KOPT-K1 (cell line): ENCODE measurements around the gene ORM1.

Experiments
- H3K27ac ChIP-seq: fragments of 200-600 bp; sonication (generic); 2 replicates; pipeline ENCODE4 v1.5.1; 2016; ENCODE audit warnings: antibody characterized with exemption, mild to moderate bottlenecking, low read depth, low read length; ENCODE audit not compliant: poor library complexity, severe bottlenecking
- H3K36me3 ChIP-seq: fragments of 200-600 bp; sonication (generic); 2 replicates; pipeline ENCODE4 v1.5.1; 2017; ENCODE audit warnings: antibody characterized with exemption, mild to moderate bottlenecking, low read length, moderate library complexity; ENCODE audit not compliant: insufficient read depth
- H3K9me3 ChIP-seq: fragments of 200-600 bp; sonication (generic); 2 replicates; pipeline ENCODE4 v1.5.1; 2017; ENCODE audit warnings: antibody characterized with exemption, low read length, mild to moderate bottlenecking; ENCODE audit not compliant: insufficient read depth, poor library complexity, severe bottlenecking

The ORM1 gene

GRCh38 chr9:114283551-114284111 lies 39.3 kb upstream of the ORM1 start:
- no peaks in the 10 kb centered on the region for H3K36me3 ChIP-seq
- no peaks in the 10 kb centered on the region for H3K9me3 ChIP-seq
- H3K27ac ChIP-seq = no peak overlapping the region

- Histone ChIP-seq H3K27ac (no peak overlapping the region), H3K9me3 (no peaks in the 10 kb centered on the region), H3K36me3 (no peaks in the 10 kb centered on the region)
Measured at GRCh38 chr9:114284316-114285060, 38.4 kb upstream of the ORM1 start.

GRCh38 chr9:114285166-114285867 lies 37.6 kb upstream of the ORM1 start:
- Histone ChIP-seq H3K36me3 (no peaks in the 10 kb centered on the region), H3K27ac (no peak overlapping the region), H3K9me3 (no peaks in the 10 kb centered on the region)

GRCh38 chr9:114286146-114286679 lies 36.7 kb upstream of the ORM1 start:
- no peaks in the 10 kb centered on the region for H3K36me3 ChIP-seq
- no peaks in the 10 kb centered on the region for H3K9me3 ChIP-seq
- no peak overlapping the region for H3K27ac ChIP-seq

- H3K36me3 ChIP-seq = no peaks in the 10 kb centered on the region
- no peak overlapping the region for H3K27ac ChIP-seq
- H3K9me3 ChIP-seq = no peaks in the 10 kb centered on the region
Measured at GRCh38 chr9:114287001-114287762, 35.7 kb upstream of the ORM1 start.

GRCh38 chr9:114287763-114288192 lies 35.1 kb upstream of the ORM1 start:
- Histone ChIP-seq H3K27ac (no peak overlapping the region), H3K9me3 (no peaks in the 10 kb centered on the region), H3K36me3 (no peaks in the 10 kb centered on the region)

- Histone ChIP-seq H3K9me3 (no peaks in the 10 kb centered on the region), H3K27ac (no peak overlapping the region), H3K36me3 (no peaks in the 10 kb centered on the region)
Measured at GRCh38 chr9:114288193-114289091, 34.5 kb upstream of the ORM1 start.

- Histone ChIP-seq H3K36me3 (no peaks in the 10 kb centered on the region), H3K9me3 (no peaks in the 10 kb centered on the region), H3K27ac (no peak overlapping the region)
Measured at GRCh38 chr9:114289106-114289505, 33.8 kb upstream of the ORM1 start.

- no peak overlapping the region for H3K27ac ChIP-seq
- H3K9me3 ChIP-seq = peaks cover 4% of the 10 kb centered on the region
- no peaks in the 10 kb centered on the region for H3K36me3 ChIP-seq
Measured at GRCh38 chr9:114289571-114290481, 33.1 kb upstream of the ORM1 start.

- no peaks in the 10 kb centered on the region for H3K36me3 ChIP-seq
- H3K27ac ChIP-seq = no peak overlapping the region
- H3K9me3 ChIP-seq = peaks cover 7% of the 10 kb centered on the region
Measured at GRCh38 chr9:114290561-114290986, 32.3 kb upstream of the ORM1 start.

GRCh38 chr9:114291064-114291474 lies 31.8 kb upstream of the ORM1 start:
- Histone ChIP-seq H3K36me3 (no peaks in the 10 kb centered on the region), H3K9me3 (peaks cover 7% of the 10 kb centered on the region)

GRCh38 chr9:114291886-114292590 lies 30.9 kb upstream of the ORM1 start:
- no peaks in the 10 kb centered on the region for H3K36me3 ChIP-seq
- H3K9me3 ChIP-seq = peaks cover 14% of the 10 kb centered on the region
- no peak overlapping the region for H3K27ac ChIP-seq

More at GRCh38 chr9:114291064-114291474, 31.8 kb upstream of the ORM1 start:
- H3K27ac ChIP-seq = no peak overlapping the region

GRCh38 chr9:114294664-114295063 lies 28.2 kb upstream of the ORM1 start:
- H3K36me3 ChIP-seq = no peaks in the 10 kb centered on the region
- H3K9me3 ChIP-seq = peaks cover 14% of the 10 kb centered on the region
- H3K27ac ChIP-seq = no peak overlapping the region
